ENCODE data around the gene GPC5.

The GPC5 gene

GRCh38 chr13:92101801-92102200 is 703.4 kb downstream of the GPC5 start:
- H3K4me3 ChIP-seq: no peak overlapping the region
- TF ChIP-seq, protein P1, sequence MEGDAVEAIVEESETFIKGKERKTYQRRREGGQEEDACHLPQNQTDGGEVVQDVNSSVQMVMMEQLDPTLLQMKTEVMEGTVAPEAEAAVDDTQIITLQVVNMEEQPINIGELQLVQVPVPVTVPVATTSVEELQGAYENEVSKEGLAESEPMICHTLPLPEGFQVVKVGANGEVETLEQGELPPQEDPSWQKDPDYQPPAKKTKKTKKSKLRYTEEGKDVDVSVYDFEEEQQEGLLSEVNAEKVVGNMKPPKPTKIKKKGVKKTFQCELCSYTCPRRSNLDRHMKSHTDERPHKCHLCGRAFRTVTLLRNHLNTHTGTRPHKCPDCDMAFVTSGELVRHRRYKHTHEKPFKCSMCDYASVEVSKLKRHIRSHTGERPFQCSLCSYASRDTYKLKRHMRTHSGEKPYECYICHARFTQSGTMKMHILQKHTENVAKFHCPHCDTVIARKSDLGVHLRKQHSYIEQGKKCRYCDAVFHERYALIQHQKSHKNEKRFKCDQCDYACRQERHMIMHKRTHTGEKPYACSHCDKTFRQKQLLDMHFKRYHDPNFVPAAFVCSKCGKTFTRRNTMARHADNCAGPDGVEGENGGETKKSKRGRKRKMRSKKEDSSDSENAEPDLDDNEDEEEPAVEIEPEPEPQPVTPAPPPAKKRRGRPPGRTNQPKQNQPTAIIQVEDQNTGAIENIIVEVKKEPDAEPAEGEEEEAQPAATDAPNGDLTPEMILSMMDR (IDR thresholded peaks at IDR 0.05): no peak
- DNase-seq (ENCODE audit: low spot score): no peak
- no peak overlapping the region for H3K27ac ChIP-seq

DNA sequence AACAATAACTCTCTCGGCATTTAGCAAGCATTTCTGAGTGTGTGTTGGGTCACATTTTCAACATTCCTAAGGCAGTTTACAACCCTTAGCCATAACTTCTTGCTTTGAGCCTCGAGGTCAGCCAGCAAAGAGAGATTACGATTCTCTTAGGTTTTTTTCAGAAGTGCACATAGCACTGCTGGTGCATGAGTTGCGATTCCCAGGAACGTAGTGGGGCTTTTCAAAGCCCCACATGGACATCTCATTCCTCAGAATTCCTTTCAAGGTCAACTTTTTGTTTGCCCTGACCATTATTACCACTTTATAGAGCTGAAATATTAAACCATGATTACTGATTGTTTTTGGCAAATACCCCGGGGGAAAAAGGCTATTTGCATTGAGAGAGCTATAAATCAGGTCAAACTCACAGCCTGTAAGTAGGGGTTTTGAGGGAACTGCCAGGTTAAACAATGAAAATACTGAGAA is 705.3 kb downstream of the GPC5 start:
- no peak for DNase-seq (ENCODE audit: low spot score)
- Histone ChIP-seq H3K4me3 (no peak overlapping the region), H3K27ac (no peak overlapping the region)
- TF ChIP-seq, protein P1 (IDR thresholded peaks at IDR 0.05): no peak

DNA sequence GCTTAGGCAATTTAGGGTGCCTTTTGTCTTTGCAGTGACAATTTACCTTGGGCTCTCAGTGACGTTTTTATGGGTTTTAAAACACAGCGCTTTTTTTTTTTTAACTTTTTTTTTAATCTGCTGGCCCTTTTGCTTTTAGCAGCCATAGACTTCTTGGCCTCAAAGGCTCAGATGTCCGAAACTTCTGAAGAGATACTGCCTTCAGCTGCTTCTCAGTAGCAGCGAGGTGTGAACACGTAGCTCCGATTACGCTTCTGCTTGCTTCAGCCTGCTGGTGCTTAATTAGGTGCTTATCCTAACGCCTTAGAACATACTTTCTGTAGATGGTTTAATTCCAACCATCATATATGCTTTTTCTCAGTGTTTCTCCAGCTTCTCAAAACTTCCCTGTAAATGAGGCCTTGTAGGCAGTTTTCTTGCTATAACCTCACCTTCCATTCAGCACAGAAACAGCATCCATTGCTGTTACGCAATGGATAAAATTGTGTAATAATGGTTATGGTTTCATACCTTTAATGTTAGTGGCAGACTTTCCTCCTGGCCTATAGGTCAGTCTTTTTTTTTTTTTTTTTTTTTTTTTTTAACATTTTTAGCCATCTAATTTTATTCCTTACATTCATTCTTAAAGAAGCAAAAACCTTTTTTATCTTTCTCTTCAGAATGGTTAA is 723.9 kb downstream of the GPC5 start:
- no peak overlapping the region for H3K4me3 ChIP-seq
- no peak overlapping the region for H3K27ac ChIP-seq
- TF ChIP-seq, protein P1 (IDR thresholded peaks at IDR 0.05): no peak
- DNase-seq (ENCODE audit: low spot score): no peak

DNA sequence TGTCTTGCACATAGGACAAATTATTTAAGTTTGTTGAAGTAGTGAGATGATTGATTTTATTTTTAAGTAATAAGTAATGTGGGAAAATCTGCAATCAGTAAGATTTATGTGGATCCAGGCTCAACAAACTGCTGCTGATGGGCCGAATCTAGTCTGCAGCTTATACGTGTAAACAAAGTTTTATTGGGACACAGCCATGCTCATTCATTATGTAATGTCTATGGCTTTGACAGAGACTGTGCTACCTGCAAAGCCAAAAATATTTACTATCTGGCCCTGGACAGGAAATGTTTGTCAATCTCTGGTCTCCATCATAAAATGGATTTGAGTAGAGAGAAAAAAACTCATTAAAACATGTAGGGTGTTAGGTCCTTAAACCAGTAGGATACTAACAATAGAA is 728.0 kb downstream of the GPC5 start:
- no peak for DNase-seq (ENCODE audit: low spot score)
- H3K27ac ChIP-seq: no peak overlapping the region
- H3K4me3 ChIP-seq: no peak overlapping the region
- TF ChIP-seq, protein P1 (IDR thresholded peaks at IDR 0.05): no peak

GRCh38 chr13:92135509-92135908 is 737.1 kb downstream of the GPC5 start:
- TF ChIP-seq, protein P1 (IDR thresholded peaks at IDR 0.05): no peak
- no peak for DNase-seq (ENCODE audit: low spot score)
- no peak overlapping the region for H3K4me3 ChIP-seq
- H3K27ac ChIP-seq: no peak overlapping the region

GRCh38 chr13:92136449-92137155 is 738.2 kb downstream of the GPC5 start:
- no peak for DNase-seq (ENCODE audit: low spot score)
- TF ChIP-seq, protein P1 (IDR thresholded peaks at IDR 0.05): no peak
- no peak overlapping the region for H3K27ac ChIP-seq
- no peak overlapping the region for H3K4me3 ChIP-seq

DNA sequence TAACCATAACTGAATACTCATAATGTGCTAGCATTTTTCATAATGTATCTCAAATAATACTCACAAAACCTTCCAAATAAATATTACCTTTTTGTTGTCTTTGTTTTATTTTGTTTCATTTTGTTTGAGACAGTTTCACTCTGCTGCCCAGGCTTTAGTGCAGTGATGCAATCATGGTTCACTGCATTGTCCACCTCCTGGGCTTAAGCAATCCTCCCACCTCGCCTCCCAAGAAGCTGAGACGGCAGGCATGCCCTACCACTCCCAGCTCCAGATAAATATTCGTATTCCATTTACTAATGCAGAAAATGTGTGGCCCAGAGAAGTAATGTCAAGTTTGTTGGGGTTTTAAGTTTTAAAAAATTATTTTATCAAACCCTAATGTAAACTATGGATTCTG is 739.1 kb downstream of the GPC5 start:
- Histone ChIP-seq H3K4me3 (no peak overlapping the region), H3K27ac (no peak overlapping the region)
- DNase-seq (ENCODE audit: low spot score): no peak
- TF ChIP-seq, protein P1 (IDR thresholded peaks at IDR 0.05): no peak
